HG03571 (cell line): ENCODE results near the gene CIRBP.
"Not testable (repeated sequence)": the region's sequence is repeated elsewhere in the genome, so short reads cannot be mapped to it uniquely, and the experiment has no call there.

ENCODE experiments used
- ATAC-seq: cut with Tn5 transposase; IDR thresholded peaks from one replicate; pipeline ENCODE4 v1.9.1; 2021; ENCODE audit not compliant: unreplicated experiment

Gene CIRBP

DNA sequence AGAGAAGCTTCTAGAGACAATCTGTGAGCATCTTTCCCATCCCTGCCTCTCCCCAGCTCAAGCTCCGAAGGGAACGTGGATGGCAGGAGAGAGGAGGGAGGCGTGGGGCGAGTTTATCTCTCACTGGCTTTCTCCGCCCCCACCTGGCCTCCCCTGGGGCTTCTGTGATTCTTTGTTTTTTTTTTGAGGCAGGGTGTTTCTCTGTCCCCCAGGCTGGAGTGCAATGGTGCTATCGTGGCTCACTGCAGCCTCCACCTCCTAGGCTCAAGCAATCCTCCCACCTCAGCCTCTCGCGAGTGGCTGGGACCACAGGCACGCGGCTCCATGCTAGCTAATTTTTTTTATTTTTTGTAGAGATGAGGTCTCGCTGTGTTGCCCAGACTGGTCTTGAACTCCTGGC lies 39.6 kb downstream of the CIRBP start:
- no peak for ATAC-seq

DNA sequence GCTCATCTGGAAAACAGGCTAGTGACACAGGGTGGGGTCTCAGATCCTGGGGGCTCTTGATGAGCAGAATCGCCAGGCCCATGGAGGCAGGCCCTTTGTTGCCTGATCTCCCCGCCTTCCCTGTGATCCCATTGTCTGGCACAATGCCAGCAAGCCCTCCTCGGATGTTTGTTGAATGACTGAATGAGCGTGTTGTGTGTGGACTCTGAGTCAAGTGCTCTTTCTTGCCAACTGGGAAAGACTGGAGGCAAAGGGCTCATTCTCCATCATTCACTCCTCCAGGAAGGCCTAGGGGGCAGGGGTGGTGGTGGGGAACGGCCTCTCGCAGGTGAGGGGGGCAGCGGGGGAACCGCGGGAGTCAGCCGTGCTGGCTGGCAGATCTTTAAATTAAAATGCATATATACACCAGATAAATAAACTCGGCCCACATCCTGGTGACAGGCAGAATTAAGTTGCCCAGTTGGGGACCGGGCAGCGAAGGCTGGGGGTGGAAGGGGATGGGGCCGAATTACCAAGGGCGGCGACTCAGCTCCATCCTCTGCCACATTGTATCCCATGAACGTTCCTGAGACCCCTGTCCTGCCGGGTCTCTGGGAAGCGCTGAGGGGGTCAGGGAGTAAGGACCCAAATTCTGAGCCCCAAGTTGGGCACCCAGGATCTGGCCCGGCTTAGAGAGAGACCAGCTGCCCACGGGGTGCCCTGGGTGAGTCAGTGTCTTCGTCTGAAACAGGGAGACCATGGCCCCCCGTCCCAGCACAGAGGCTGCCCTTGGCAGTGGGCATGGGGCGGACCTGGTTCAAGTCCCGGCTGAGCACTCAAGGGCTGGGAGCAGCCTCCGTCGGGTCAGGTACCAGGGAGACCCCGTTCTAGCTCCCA lies 41.1 kb downstream of the CIRBP start:
- no peak for ATAC-seq

DNA sequence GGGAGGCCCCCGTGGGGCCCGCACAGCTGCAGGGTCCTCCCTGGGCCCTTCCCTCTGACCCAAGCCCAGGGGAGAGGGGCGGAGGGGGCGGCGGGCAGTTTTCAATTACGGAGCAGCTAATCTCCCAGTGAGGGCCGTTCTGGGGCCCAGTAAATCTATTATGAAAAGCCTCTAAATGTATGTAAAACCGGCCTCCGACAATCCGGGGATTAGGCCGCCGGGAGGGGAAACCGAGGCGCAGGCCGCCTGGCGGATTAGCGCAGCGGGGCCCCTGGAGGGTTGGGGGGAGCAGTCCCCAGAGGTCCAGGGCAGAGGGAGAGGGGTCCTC lies 41.7 kb downstream of the CIRBP start:
- ATAC-seq: no peak

DNA sequence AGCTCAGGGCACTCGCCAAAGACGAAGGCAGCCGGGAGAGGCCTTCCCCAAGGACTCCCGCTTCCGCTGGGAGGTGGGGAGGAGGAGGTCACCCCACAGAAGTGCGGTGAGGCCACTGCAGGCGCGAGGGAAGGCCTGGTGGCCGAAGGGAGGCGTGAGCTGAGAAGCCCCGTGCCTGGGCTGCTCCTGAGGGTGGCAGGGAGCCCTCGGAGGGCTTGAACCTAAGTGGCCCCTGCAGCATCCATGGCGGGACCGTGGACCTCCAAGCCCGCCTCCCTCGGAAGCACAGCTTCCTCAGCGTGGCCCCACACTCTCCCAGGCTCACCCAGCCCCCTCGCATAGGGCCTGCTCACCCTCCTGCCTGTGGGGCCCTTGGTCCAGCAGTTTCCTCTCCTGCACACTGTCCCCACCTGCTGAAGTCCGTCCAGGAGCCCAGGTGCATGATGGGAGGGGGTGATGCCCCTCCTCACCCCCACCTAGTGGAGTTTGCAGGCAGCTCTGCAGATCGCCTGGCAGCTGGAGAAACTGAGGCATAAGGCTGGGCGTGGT lies 42.5 kb downstream of the CIRBP start:
- ATAC-seq: no peak

DNA sequence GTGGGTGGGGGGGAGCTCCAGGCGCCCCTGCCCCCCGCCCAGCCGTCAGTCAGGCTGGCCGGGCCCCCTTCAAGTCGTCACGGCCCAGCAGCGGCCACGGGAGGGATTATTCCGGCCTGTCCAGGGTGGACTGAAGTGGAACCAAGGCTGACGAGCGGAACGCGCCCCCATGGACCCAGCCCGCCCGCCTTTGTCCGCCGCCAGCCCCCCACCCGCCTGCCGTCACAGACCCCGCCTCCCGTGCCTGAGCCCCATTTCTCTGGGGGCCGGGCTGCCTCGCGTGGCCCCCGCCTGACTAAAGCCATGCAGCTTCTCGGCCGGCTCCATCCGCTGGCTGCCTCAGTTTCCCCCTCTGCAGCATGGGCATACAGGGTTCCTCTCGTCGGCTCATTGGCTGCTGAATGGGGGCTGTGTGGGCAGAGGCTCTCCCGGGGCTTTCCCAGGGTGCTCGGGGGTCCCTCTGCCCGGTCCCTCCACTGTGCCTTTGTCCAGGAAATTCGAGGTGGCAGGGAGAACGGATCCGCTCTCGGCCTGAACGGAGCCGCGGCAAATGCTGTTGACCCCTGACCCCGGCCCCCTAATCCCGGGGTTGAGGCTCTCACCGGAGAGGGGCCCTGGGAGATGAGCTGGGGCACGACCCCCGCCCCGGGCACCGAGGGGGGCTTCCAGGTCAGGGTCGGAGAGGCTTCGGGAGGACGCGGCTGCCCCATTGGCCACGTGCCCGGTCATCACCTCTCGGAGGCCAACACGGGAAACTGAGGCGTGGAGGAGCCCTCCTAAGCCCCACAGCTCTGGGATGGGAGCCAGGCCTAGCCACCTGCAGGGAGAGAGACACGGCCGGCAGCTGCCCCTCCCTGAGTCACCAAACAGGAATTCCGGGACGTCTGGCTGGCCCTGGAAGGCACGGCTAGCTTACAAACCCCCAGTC lies 43.9 kb downstream of the CIRBP start:
- no peak for ATAC-seq

DNA sequence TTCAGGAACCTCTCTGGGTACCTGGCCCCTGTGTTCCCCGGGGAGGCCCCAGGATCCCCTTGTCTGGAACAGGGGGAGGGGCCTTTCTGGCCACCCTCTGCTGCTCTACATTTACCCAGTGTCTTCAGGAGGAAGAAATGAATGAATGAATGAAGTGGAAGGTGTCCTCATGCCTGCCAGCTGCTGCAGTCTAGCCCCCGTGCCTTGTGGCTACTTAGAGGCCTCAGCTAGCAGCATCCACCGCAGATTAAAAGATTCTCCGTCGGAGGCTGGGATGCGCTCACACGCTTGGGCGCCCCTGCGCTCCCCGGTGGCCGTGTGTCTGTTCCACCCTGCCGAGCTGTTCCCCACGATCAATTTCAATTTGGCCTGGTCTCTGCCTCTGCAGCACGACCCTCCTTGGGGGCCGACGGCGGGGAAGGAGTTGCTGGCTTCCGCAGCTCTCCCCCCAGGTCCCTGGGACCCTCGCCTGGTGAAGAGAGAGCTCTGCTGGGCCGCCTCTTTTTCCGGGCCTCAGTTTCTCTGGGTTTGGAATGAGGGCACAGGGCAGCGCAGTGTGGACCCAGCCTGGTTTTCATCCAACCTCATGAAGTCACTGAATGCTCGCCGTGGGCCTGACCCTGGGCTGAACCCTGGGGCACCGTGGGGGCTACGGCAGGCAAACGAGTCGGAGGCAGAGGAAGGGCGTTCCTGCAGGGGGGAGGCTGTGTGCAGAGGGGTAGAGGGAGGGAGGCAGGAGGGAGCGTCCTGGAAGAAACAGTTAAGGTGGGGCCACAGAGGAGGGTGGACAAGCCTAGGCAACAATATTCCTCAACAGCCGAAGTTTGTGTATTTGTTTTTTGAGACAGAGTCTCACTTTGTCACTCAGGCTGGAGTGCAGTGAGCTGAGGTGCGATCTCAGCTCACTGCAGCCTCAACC lies 44.8 kb downstream of the CIRBP start:
- no peak for ATAC-seq

DNA sequence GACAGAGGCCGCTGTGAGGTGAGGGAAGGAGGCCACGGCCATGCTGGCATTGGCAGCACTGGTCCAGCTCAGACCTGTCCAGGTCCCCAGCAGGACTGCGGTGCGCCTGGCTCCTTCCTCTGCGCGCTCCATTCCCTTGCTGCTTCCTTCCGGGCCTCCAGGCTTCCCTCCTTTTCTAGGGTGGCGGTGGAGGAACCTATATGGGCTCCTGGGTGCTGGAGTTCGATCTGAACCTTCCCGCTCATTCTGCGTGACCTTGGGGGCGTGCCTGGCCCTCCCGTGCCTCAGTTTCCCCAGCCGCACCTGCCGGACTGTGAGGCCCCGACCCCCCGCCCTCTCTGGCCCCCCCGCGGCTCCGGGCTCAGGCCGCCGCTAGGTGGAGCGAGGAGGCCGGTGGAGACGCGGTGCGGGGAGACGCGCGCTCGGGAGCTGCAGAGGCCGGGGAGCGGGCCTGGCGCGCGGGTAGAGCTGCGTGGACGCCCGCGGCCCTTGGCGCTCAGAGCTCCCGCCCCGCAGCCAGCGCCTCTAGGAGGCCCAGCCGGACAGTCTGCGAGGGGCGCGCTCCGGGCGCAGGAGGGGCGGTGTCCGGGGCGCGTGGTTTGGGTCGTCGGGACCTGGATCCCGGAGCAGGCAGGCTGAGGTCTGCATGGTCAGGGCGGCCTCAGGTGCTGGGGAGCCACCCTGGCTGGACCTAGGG lies 46.5 kb downstream of the CIRBP start:
- no peak for ATAC-seq

DNA sequence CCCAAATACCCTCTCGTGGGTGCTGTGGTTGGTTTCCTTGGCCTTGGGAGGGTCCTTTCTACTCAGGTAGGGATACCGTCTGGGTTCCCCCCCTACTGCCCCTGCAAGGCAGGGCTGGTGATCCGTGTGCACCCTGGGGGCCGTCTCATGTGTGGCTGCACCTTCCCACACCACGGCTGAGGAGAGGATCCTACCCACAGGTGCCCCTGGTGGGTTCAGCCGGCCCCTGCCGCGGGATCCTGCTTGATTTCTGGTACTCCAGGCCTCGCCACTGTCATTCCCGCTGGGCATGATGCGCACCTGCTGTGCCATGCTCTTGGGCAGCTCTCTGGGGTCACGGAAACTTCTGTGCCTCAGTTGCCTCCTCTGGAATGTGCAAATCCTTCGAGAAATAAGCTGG lies 47.3 kb downstream of the CIRBP start:
- ATAC-seq: no peak

DNA sequence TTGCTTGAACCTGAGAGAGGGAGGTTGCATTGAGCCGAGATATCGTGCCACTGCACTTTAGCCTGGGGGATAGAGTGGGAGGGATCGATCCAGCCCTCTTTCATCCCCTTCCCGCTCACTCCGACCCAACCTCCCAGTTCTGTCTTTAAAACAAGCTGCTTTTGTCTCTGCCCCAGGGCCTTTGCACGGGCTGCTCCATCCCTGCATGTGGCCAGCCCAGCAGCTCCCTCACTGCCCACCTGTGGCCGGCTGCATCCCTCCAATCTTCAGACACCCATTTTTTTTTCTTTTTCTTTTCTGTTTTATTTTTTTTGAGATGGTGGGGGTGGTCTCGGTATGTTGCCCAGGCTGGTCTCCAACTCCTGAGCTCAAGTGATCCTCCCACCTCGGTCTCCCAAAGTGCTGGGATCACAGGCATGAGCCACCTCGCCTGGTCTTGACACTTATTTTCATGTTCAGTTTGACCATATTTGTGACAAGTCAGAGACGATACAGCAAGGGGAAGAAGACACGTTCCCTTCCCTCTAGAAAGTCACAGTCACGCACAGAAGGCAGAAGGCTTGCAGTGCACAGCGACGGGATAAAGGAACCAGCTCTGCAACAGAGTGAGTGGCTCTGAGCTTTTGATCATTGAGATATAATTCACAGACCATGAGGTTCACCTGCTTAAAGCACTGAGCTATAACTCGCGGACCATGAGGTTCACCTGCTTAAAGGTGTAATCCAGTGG lies 48.3 kb downstream of the CIRBP start:
- ATAC-seq: no peak

DNA sequence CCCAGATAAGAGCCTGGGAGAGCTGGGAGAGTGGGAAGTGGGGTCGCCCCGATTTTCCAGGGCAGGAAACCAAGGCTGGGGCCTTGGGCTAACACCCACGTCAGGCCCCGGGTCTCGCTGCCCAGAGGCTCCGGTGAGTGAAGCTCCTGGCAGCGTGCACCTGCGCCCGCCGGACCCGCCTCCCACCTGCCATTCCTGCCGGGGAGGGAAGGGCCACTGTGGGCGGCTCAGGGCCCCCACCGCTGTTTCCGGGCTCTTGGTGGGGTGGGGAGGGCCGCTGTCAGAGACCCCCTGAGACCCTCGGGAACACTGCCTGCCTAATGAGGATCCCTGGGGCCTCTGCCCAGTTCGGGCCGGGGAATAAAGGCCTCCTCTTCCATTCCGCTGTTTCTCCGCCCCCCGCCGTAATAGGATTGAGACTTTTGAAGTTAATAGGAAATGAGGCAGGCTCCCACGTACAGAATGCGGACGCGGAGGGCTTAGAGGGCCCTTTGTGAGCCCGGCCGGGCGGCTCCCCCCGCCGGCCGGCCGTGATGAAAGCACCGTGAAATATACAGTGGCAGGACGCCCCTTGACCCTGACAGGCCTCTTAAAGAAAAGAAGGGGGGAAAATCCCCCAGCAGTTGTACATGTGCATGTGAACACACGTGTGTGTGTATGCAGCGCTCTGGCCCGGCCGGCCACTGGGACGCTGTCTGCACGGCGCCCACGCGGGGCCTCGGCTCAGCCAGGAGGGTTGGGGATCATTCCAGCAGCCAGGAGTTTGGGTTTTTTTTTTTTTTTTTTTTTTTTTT lies 49.7 kb downstream of the CIRBP start:
- no peak for ATAC-seq

DNA sequence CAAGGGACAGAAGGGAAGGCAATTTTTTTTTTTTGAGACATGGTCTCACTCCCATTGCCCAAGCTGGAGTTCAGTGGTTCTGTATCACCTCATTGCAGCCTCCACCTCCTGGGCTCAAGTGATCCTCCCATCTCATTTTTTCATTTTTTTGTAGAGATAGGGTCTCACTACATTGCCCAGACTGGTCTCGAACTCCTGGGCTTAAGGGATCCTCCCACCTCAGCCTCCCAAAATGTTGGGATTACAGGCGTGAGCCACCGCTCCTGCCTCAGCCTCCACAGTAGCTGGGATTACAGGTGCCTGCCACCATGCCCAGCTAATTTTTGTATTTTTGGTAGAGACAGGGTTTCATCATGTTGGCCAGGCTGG lies 51.1 kb downstream of the CIRBP start:
- not testable (repeated sequence) for ATAC-seq

DNA sequence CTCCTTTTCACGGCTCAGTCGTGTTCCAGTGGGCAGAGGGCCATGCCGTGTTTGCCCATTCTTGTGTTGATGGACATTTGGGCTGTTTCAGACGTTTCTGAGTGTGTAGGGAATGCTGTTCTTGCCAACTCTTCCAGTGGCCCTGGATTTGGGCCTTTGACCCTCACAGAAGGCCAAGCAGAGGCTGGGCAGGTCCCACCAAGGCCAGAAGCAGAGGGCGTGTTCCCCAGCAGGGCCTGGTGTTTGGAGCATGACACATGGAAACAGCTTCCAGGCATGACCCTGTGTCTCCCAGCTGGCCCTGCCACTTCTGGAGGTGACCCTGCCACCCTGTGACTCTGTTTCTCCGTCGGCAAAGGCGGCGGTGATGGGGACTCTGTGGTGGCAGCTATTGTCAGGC lies 52.4 kb downstream of the CIRBP start:
- no peak for ATAC-seq

DNA sequence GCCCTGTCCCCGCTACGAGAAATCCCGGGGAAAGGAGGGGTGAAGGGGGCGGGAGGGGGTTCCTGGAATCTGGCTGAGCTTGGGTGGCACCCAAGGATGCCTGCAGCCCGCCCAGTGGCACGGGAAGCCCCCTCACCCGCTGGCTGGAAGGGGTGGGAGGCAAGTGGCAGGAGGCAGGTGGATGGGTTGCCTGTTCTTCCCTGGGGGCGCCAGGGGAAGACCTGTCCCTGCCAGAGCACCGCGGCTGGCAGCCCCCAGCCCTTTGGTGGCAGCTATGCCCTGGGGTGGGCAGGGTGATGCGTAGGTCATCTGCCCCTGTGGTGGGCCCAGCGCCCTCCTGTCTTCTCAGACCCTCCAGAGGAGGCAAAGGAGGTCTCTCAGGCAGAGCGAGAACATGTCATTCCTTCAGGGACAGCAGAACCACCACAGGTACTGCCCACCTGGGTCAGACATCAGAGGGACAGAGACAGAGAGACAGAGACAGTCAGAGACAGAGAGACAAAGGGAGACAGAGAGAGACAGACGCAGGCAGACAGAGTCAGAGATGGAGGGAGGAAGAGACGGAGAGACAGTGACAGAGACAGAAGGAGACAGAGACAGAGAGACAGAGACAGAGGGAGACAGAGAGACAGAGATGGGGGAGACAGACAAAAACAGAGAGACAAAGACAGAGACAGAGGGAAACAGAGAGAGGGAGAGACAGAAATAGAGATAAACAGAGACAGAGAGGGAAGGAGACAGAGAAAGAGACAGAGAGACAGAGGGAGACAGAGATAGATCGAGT lies 53.3 kb downstream of the CIRBP start:
- no peak for ATAC-seq

DNA sequence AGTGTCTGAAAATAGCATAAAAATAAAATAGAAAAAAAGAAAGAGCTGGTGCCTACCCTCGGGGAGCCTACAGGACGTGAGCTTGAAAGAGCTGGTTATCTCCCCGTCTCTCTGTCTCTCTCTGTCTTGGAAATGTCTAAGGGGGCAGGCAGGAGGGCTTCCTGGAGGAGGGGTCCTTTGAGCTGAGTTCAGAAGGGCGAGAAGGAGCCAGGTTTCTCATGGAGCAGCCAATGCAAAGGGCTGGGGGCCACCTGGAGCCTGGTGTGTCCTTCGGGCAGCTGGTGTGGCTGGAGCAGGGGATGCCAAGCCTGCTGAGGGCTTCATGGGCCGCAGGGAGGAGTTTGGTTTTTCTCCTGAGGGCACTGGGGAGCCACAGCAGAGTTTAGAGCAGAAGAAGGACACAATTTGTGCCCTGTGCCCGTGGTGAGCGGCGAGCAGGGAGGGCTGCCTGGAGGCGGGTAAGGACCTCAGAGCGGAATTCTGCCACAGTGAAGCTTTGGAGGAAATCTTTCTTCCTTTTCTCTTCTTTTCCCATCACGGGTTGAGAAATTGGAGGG lies 55.2 kb downstream of the CIRBP start:
- ATAC-seq: no peak
